T-cell (primary cell): Measurements from ENCODE around the gene FZR1. TPM values are rescaled to one million over a fixed set of nuclear protein-coding genes. Genes with fewer than 3 reads are reported as not detected.

ENCODE experiments used
- ATAC-seq, 4 experiments: fragments of 200-7000 bp in 3 of 4; fragments of 150-1000 bp in 1 of 4; cut with Tn5 transposase; replicated peaks in 1 of 4; 1 replicate in 3 of 4; 2 replicates in 1 of 4; pipeline ENCODE4 v1.10.0; 2021; ENCODE audit warnings: moderate library complexity in 3 of 4, mild to moderate bottlenecking in 2 of 4, moderate number of reproducible peaks in 1 of 4
- CTCF ChIA-PET, 2 donors: fragments of 300-600 bp; sonication (Branson Sonifier 250); formaldehyde crosslinking; loops; one replicate each; lab custom pipeline; 2022; ENCODE audit warnings: antibody characterized with exemption in 2 of 2; lab: Charles Lee
- POLR2A ChIA-PET, 2 donors: fragments of 300-600 bp; sonication (Branson Sonifier 250); formaldehyde crosslinking; loops; one replicate each; lab custom pipeline; 2022; ENCODE audit warnings: antibody characterized with exemption in 2 of 2; lab: Charles Lee
- DNase-seq, 35 experiments: peaks; one replicate each; pipeline versions ENCODE4 v3.0.0 to v3.0.0-alpha.2; 2013 to 2023
- H3K27ac ChIP-seq: one replicate; pipeline ENCODE4 v1.5.1; 2013; ENCODE audit warnings: low read length
- H3K27me3 ChIP-seq, 2 experiments: replicated peaks in 1 of 2; 1 replicate in 1 of 2; 2 replicates in 1 of 2; pipeline versions ENCODE4 v1.6.1 to v1.7.0; 2013; ENCODE audit warnings: low read length in 1 of 2, mixed read lengths in 1 of 2; ENCODE audit not compliant: control insufficient read depth in 2 of 2, insufficient read depth in 2 of 2; ENCODE audit errors: extremely low read depth in 1 of 2
- H3K36me3 ChIP-seq, 2 donors: 1 replicate in 1 of 2; 2 replicates in 1 of 2; pipeline versions ENCODE4 v1.6.1 to v1.7.0; 2013; ENCODE audit warnings: low read length in 1 of 2; ENCODE audit not compliant: control insufficient read depth in 2 of 2, insufficient read depth in 1 of 2; ENCODE audit errors: extremely low read depth in 1 of 2
- H3K4me1 ChIP-seq, 2 experiments: 1 replicate in 1 of 2; 2 replicates in 1 of 2; pipeline versions ENCODE4 v1.6.1 to v1.7.0; 2013; ENCODE audit warnings: low read length in 2 of 2, mixed read lengths in 1 of 2; ENCODE audit not compliant: insufficient read depth in 2 of 2, control insufficient read depth in 1 of 2; ENCODE audit errors: extremely low read depth in 1 of 2
- H3K4me3 ChIP-seq, 2 donors: 1 replicate in 1 of 2; 2 replicates in 1 of 2; pipeline versions ENCODE4 v1.5.1 to v1.7.0; 2013; ENCODE audit warnings: mild to moderate bottlenecking in 2 of 2, low read length in 1 of 2, moderate library complexity in 1 of 2; ENCODE audit not compliant: control insufficient read depth in 1 of 2; ENCODE audit errors: extremely low read depth in 1 of 2
- H3K9me3 ChIP-seq: 2 replicates; pipeline ENCODE4 v1.7.0; 2013
- H3K27ac Mint-ChIP-seq, 2 donors: one replicate each; pipeline ENCODE4 v1.8.0; 2020 to 2021; ENCODE audit warnings: mild to moderate bottlenecking in 2 of 2, mixed read lengths in 2 of 2
- H3K27me3 Mint-ChIP-seq, 2 donors: one replicate each; pipeline ENCODE4 v1.8.0; 2021 to 2022; ENCODE audit warnings: mixed read lengths in 2 of 2
- H3K36me3 Mint-ChIP-seq: one replicate; pipeline ENCODE4 v1.8.0; 2021; ENCODE audit warnings: mixed read lengths
- H3K4me1 Mint-ChIP-seq, 3 donors: one replicate each; pipeline ENCODE4 v1.8.0; 2020 to 2022; ENCODE audit warnings: mixed read lengths in 3 of 3, mild to moderate bottlenecking in 1 of 3
- H3K4me3 Mint-ChIP-seq, 3 donors: one replicate each; pipeline ENCODE4 v1.8.0; 2020 to 2022; ENCODE audit warnings: mild to moderate bottlenecking in 3 of 3, mixed read lengths in 3 of 3, moderate library complexity in 3 of 3
- H3K9me3 Mint-ChIP-seq, 3 donors: one replicate each; pipeline ENCODE4 v1.8.0; 2020 to 2022; ENCODE audit warnings: mixed read lengths in 3 of 3
- WGBS: methylation state at CpG from one replicate; pipeline ENCODE4 v1.1.5; 2013; ENCODE audit warnings: missing lambda C conversion rate; ENCODE audit not compliant: insufficient coverage; 5-methylcytosine and 5-hydroxymethylcytosine counted together
- total RNA-seq, 35 experiments: library from RNA in 6 of 35; stranded (reverse) in 6 of 35; fragments of 120-200 nt in 1 of 35; gene quantifications; one replicate each; pipeline versions ENCODE4 v1.2.1 to v1.2.4 and lab custom pipeline; 2013 to 2026

FZR1 gene
- total RNA-seq, 5 donors from 2014 or later (not counting 1 experiment from before 2014, with no cell fraction given): 74.0 to 85.6 (median 77.8) TPM

GRCh38 chr19:3531716-3532115, 25.6 kb downstream of the FZR1 start:
- no peaks in the 10 kb centered on the region for H3K27me3 Mint-ChIP-seq
- no peak overlapping the region for H3K27ac ChIP-seq
- H3K9me3 Mint-ChIP-seq: no peaks in the 10 kb centered on the region
- ChIA-PET CTCF (no interaction called here), POLR2A (interaction anchor here in 1 of 2 donors (0.6 kb wide), 1 partner anchor 18 kb away, joined by 6 read pairs; no protein-coding TSS in a partner anchor)
- no peak overlapping the region for H3K4me3 Mint-ChIP-seq
- H3K36me3 Mint-ChIP-seq: peaks cover 11% of the 10 kb centered on the region
- no peaks in the 10 kb centered on the region for H3K27me3 ChIP-seq
- ATAC-seq (no peak), DNase-seq (no peak)
- H3K4me1 ChIP-seq: no peaks in the 10 kb centered on the region
- H3K27ac Mint-ChIP-seq: no peak overlapping the region
- H3K36me3 ChIP-seq: peaks cover 22 to 71% of the 10 kb centered on the region in 2 donors
- H3K4me3 ChIP-seq: no peak overlapping the region
- no peaks in the 10 kb centered on the region for H3K9me3 ChIP-seq
- no peaks in the 10 kb centered on the region for H3K4me1 Mint-ChIP-seq
- WGBS: 98% methylated on average over 29 of the region's 29 CpGs

GRCh38 chr19:3532154-3532786, 26.2 kb downstream of the FZR1 start:
- peaks cover 22 to 66% of the 10 kb centered on the region in 2 donors for H3K36me3 ChIP-seq
- H3K27me3 Mint-ChIP-seq: no peaks in the 10 kb centered on the region
- H3K4me3 Mint-ChIP-seq: no peak overlapping the region
- POLR2A ChIA-PET: interaction anchor here in 1 of 2 donors (0.6 kb wide), 1 partner anchor 17 kb away, joined by 6 read pairs; no protein-coding TSS in a partner anchor
- H3K9me3 ChIP-seq: no peaks in the 10 kb centered on the region
- DNase-seq (no peak), ATAC-seq (no peak)
- H3K4me1 ChIP-seq: no peaks in the 10 kb centered on the region
- H3K36me3 Mint-ChIP-seq: peaks cover 11% of the 10 kb centered on the region
- no peaks in the 10 kb centered on the region for H3K4me1 Mint-ChIP-seq
- no peaks in the 10 kb centered on the region for H3K9me3 Mint-ChIP-seq
- CTCF ChIA-PET: no interaction called here
- H3K4me3 ChIP-seq: no peak overlapping the region
- no peaks in the 10 kb centered on the region for H3K27me3 ChIP-seq
- no peak overlapping the region for H3K27ac Mint-ChIP-seq
- H3K27ac ChIP-seq: no peak overlapping the region
- WGBS: 96% methylated on average over 30 of the region's 33 CpGs

- no peak for ATAC-seq
- H3K27ac Mint-ChIP-seq: no peak overlapping the region
- no peaks in the 10 kb centered on the region for H3K27me3 Mint-ChIP-seq
- POLR2A ChIA-PET: no interaction called here
- Histone ChIP-seq H3K4me3 (no peak overlapping the region), H3K27ac (no peak overlapping the region), H3K36me3 (peaks cover 19 to 58% of the 10 kb centered on the region in 2 donors), H3K27me3 (no peaks in the 10 kb centered on the region), H3K4me1 (no peaks in the 10 kb centered on the region), H3K9me3 (no peaks in the 10 kb centered on the region)
- no peak overlapping the region for H3K4me3 Mint-ChIP-seq
- WGBS: 98% methylated on average over 9 of the region's 17 CpGs
- no peaks in the 10 kb centered on the region for H3K4me1 Mint-ChIP-seq
- no peaks in the 10 kb centered on the region for H3K9me3 Mint-ChIP-seq
- CTCF ChIA-PET: no interaction called here
- H3K36me3 Mint-ChIP-seq: peaks cover 11% of the 10 kb centered on the region
- DNase-seq: no peak
These were observed 26.9 kb downstream of the FZR1 start for GRCh38 chr19:3533033-3533432.

- Histone ChIP-seq H3K9me3 (no peaks in the 10 kb centered on the region), H3K27ac (no peak overlapping the region), H3K4me1 (no peaks in the 10 kb centered on the region), H3K4me3 (no peak overlapping the region), H3K36me3 (peaks cover 19 to 60% of the 10 kb centered on the region in 2 donors), H3K27me3 (no peaks in the 10 kb centered on the region)
- H3K4me1 Mint-ChIP-seq: no peaks in the 10 kb centered on the region
- H3K27me3 Mint-ChIP-seq: no peaks in the 10 kb centered on the region
- peaks cover 17% of the 10 kb centered on the region for H3K36me3 Mint-ChIP-seq
- POLR2A ChIA-PET: no interaction called here
- H3K4me3 Mint-ChIP-seq: no peak overlapping the region
- CTCF ChIA-PET: no interaction called here
- ATAC-seq (no peak), DNase-seq (no peak)
- WGBS: 91% methylated on average over 9 of the region's 12 CpGs
- no peaks in the 10 kb centered on the region for H3K9me3 Mint-ChIP-seq
- no peak overlapping the region for H3K27ac Mint-ChIP-seq
These were observed 27.6 kb downstream of the FZR1 start for GRCh38 chr19:3533563-3534216.

- Mint-ChIP-seq H3K36me3 (peaks cover 21% of the 10 kb centered on the region), H3K4me1 (no peaks in the 10 kb centered on the region), H3K4me3 (no peak overlapping the region), H3K9me3 (peaks cover 0 to 1% (median 0%) of the 10 kb centered on the region in 3 donors), H3K27me3 (no peaks in the 10 kb centered on the region), H3K27ac (no peak overlapping the region)
- ChIA-PET POLR2A (no interaction called here), CTCF (no interaction called here)
- no peak overlapping the region for H3K4me3 ChIP-seq
- no peaks in the 10 kb centered on the region for H3K4me1 ChIP-seq
- 96% methylated on average over 37 of the region's 38 CpGs for WGBS
- ATAC-seq (no peak), DNase-seq (no peak)
- H3K36me3 ChIP-seq: peaks cover 22 to 60% of the 10 kb centered on the region in 2 donors
- H3K27ac ChIP-seq: no peak overlapping the region
- no peaks in the 10 kb centered on the region for H3K9me3 ChIP-seq
- no peaks in the 10 kb centered on the region for H3K27me3 ChIP-seq
These were observed 28.5 kb downstream of the FZR1 start for GRCh38 chr19:3534375-3535234.

GRCh38 chr19:3535235-3535535, 29.1 kb downstream of the FZR1 start:
- POLR2A ChIA-PET: no interaction called here
- no peak for DNase-seq
- H3K4me1 Mint-ChIP-seq: no peaks in the 10 kb centered on the region
- H3K4me1 ChIP-seq: no peaks in the 10 kb centered on the region
- H3K36me3 ChIP-seq: peaks cover 22 to 60% of the 10 kb centered on the region in 2 donors
- no peak overlapping the region for H3K27ac Mint-ChIP-seq
- 96% methylated on average over 9 of the region's 9 CpGs for WGBS
- no peak for ATAC-seq
- H3K9me3 Mint-ChIP-seq: peaks cover 0 to 3% (median 0%) of the 10 kb centered on the region in 3 donors
- no peak overlapping the region for H3K4me3 Mint-ChIP-seq
- no peaks in the 10 kb centered on the region for H3K27me3 ChIP-seq
- H3K4me3 ChIP-seq: no peak overlapping the region
- no peaks in the 10 kb centered on the region for H3K9me3 ChIP-seq
- CTCF ChIA-PET: no interaction called here
- H3K27ac ChIP-seq: no peak overlapping the region
- H3K27me3 Mint-ChIP-seq: no peaks in the 10 kb centered on the region
- peaks cover 23% of the 10 kb centered on the region for H3K36me3 Mint-ChIP-seq
